Fibroblast of villous mesenchyme (primary cell): ENCODE measurements around the gene VEGFC. TPM values are rescaled to one million over a fixed set of nuclear protein-coding genes. Genes with fewer than 3 reads are reported as not detected.

Experiments
- DNase-seq: peaks from one replicate; pipeline ENCODE4 v3.0.0-alpha.2; 2010; ENCODE audit warnings: low read depth
- H3K4me3 ChIP-seq: 2 replicates; pipeline ENCODE4 v1.5.1; 2011; ENCODE audit warnings: low read depth, mild to moderate bottlenecking, low read length
- total RNA-seq: library from RNA; depleted of rRNA; stranded (reverse); fragments of >200 nt; gene quantifications from 2 replicates; pipeline ENCODE4 v1.2.3, GENCODE V29; 2012
- TF ChIP-seq, protein P1 (sequence below): IDR thresholded peaks from 2 replicates; pipeline ENCODE4 v1.5.1; 2012; ENCODE audit warnings: low read depth, mild to moderate bottlenecking, low read length; ENCODE audit not compliant: insufficient read depth

VEGFC gene
- total RNA-seq, 1 donor: 77.3 TPM

DNA sequence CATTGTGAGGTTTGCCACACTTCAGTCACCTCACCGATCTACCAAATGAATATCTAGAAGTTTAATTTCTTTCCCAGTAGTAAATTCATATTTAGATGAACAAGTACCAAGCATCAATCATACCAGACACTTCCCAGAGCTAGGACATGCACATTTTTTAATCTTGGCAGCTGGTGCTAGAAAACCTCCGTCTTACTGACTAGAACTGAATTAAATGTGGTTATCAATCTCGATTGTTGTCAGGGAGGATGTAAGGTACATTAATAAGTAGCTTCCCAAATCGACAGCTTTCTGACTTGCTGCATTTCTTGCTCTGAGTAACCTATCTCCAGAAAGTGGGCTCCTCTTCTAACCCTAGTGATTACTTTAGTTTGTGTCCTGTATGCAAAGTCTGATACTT is 34.4 kb downstream of the VEGFC start:
- DNase-seq: no peak
- no peak overlapping the region for H3K4me3 ChIP-seq
- TF ChIP-seq, protein P1, sequence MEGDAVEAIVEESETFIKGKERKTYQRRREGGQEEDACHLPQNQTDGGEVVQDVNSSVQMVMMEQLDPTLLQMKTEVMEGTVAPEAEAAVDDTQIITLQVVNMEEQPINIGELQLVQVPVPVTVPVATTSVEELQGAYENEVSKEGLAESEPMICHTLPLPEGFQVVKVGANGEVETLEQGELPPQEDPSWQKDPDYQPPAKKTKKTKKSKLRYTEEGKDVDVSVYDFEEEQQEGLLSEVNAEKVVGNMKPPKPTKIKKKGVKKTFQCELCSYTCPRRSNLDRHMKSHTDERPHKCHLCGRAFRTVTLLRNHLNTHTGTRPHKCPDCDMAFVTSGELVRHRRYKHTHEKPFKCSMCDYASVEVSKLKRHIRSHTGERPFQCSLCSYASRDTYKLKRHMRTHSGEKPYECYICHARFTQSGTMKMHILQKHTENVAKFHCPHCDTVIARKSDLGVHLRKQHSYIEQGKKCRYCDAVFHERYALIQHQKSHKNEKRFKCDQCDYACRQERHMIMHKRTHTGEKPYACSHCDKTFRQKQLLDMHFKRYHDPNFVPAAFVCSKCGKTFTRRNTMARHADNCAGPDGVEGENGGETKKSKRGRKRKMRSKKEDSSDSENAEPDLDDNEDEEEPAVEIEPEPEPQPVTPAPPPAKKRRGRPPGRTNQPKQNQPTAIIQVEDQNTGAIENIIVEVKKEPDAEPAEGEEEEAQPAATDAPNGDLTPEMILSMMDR: no peak

DNA sequence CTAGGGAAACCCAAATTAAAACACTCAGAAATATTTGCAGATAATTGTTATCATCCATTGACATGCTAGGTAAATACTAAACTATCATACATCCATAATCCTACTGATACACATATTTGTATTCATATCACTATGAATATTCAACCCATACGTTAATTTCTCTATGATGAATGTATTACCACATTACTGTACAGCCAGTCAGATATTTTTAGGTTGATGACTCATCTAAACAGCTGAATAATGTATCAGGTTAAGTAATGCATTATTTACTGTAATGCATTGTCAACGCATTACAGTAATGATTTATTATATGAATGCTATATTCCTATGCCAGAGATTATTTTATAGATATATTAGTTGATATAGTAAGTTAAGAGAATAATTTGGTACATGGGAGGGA is 37.1 kb downstream of the VEGFC start:
- DNase-seq: no peak
- TF ChIP-seq, protein P1: no peak
- H3K4me3 ChIP-seq: no peak overlapping the region

DNA sequence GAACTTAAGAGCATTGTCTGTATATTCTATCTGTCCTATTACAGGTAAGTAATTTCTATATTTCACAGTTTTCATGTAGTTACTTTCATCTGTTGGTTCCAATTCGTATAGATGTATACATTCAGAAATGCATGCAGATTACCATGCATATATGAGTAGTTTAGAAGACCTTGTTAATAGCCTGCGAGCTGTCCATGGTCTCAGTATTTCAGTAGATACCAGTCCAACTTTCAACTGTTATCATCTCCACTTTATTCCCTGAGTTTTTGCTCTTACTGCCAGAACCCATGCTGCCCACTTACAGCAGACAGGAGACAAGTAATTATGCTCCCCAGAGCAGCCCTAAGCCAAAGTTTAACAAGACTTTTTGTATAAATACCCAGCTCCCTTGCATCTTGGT is 37.7 kb downstream of the VEGFC start:
- DNase-seq: no peak
- TF ChIP-seq, protein P1: no peak

GRCh38 chr4:176753049-176753448 is 39.7 kb downstream of the VEGFC start:
- no peak overlapping the region for H3K4me3 ChIP-seq
- peak; percentile 87 for DNase-seq
- TF ChIP-seq, protein P1: no peak

More for the DNA sequence above, 37.7 kb downstream of the VEGFC start:
- no peak overlapping the region for H3K4me3 ChIP-seq

GRCh38 chr4:176752191-176752749 is 40.5 kb downstream of the VEGFC start:
- H3K4me3 ChIP-seq: no peak overlapping the region
- no peak for DNase-seq
- TF ChIP-seq, protein P1: no peak

DNA sequence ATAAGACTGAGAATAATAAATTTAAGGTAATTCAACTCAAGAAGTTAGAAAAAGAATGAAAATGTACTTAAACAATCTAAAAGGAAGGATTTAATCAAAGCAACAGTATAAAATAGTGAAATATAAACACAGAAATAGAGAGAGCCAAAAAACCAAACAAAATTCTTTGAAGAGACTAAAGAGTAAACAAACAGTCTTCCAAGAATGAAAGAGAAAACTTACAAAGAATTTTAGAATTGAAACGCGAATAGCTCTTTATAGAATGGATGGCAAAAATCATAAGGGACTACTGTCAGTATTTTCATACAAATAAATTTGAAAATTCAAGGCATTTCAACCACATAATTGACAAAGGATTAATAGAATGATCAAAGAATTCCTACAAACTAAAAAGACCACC is 41.7 kb downstream of the VEGFC start:
- TF ChIP-seq, protein P1: no peak
- no peak overlapping the region for H3K4me3 ChIP-seq

DNA sequence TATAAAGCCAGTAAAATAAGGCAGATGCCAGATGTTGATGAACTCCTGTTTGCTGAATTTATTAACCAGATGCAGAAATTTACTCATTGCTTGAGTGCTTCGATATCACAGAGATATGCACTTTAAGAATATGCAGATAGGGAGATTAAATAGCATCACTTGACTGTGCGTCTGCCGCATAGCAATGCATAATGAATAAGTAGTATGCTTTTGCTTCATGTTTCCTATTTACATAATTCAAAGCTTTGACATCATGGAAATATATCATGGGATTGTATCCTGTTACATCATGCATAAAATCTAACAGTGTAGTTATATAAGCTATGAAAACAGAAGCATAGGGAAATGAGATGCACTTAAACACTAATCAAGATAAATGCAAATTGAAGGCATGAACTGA is 45.9 kb downstream of the VEGFC start:
- H3K4me3 ChIP-seq: no peak overlapping the region
- TF ChIP-seq, protein P1: no peak
- DNase-seq: peak; percentile 31

More for the DNA sequence above, 41.7 kb downstream of the VEGFC start:
- DNase-seq: no peak
